Measurements from ENCODE around the gene DRC7. TPM values are rescaled to one million over a fixed set of nuclear protein-coding genes. Genes with fewer than 3 reads are reported as not detected.

Gene DRC7
- total RNA-seq, 1 experiment from 2014 or later: not detected

- DNase-seq: no peak
Observed at GRCh38 chr16:57730771-57731730, 36.4 kb downstream of the DRC7 start.

GRCh38 chr16:57732037-57732436 lies 37.4 kb downstream of the DRC7 start:
- no peaks in the 10 kb centered on the region for H3K36me3 ChIP-seq (ENCODE audit: low read depth, low read length)
- peaks cover 11% of the 10 kb centered on the region; the same call in 1 of the 2 replicates for H3K79me2 ChIP-seq (ENCODE audit: low read length)
- ATAC-seq: no peak
- H3K9me2 ChIP-seq (replicated peaks; ENCODE audit: low read length): no peaks in the 10 kb centered on the region
- H2AFZ ChIP-seq (ENCODE audit: low read length): no peak overlapping the region
- no peak overlapping the region for H3K9ac ChIP-seq (ENCODE audit: low read length)
- no TSS peak for BruUV-seq (replicated peaks)
- peaks cover 11% of the 10 kb centered on the region for H3K4me1 ChIP-seq (ENCODE audit: insufficient read depth, low read length)
- H3F3A ChIP-seq (ENCODE audit: low read length, unreplicated experiment): no peaks in the 10 kb centered on the region
- no peak overlapping the region for H3K4me2 ChIP-seq (ENCODE audit: low read length)
- POLR2A ChIA-PET (ENCODE audit: unreplicated experiment): no interaction called here
- CTCF ChIA-PET: no interaction called here
- no peaks in the 10 kb centered on the region for H3K27me3 ChIP-seq (ENCODE audit: low read length)
- H3K27ac ChIP-seq (ENCODE audit: low read length): no peak overlapping the region
- no peak overlapping the region for H3K4me3 ChIP-seq (ENCODE audit: low read length)
- DNase-seq: no peak
- no peaks in the 10 kb centered on the region for H3K9me3 ChIP-seq (ENCODE audit: low read length)
- intact Hi-C loops (cut with micrococcal nuclease): no loop called here
- TF ChIP-seq EZH2 (IDR thresholded peaks at IDR 0.05; ENCODE audit: low read length, unreplicated experiment) (no peak), CTCF (conservative IDR thresholded peaks at IDR 0.05; ENCODE audit: low read depth, low read length) (no peak), EZH2phosphoT487 (IDR thresholded peaks at IDR 0.05; ENCODE audit: borderline replicate concordance, low read length) (no peak)
- no peaks in the 10 kb centered on the region for H4K20me1 ChIP-seq (ENCODE audit: low read length)

More at GRCh38 chr16:57730771-57731730, 36.4 kb downstream of the DRC7 start:
- no peak overlapping the region for H3K9ac ChIP-seq (ENCODE audit: low read length)
- H4K20me1 ChIP-seq (ENCODE audit: low read length): no peaks in the 10 kb centered on the region
- no peak overlapping the region for H2AFZ ChIP-seq (ENCODE audit: low read length)
- intact Hi-C loops (cut with micrococcal nuclease): no loop called here
- H3K4me3 ChIP-seq (ENCODE audit: low read length): no peak overlapping the region
- 0 out of 2 replicates have a peak, but pooled peaks cover 6% of the 10 kb centered on the region for H3K79me2 ChIP-seq (ENCODE audit: low read length)
- H3F3A ChIP-seq (ENCODE audit: low read length, unreplicated experiment): no peaks in the 10 kb centered on the region
- H3K27ac ChIP-seq (ENCODE audit: low read length): no peak overlapping the region
- peaks cover 7% of the 10 kb centered on the region; the same call in 1 of the 2 replicates for H3K4me1 ChIP-seq (ENCODE audit: insufficient read depth, low read length)
- no peaks in the 10 kb centered on the region for H3K9me2 ChIP-seq (replicated peaks; ENCODE audit: low read length)
- ATAC-seq: no peak
- ChIA-PET CTCF (no interaction called here), POLR2A (ENCODE audit: unreplicated experiment) (no interaction called here)
- no TSS peak for BruUV-seq (replicated peaks)
- H3K27me3 ChIP-seq (ENCODE audit: low read length): no peaks in the 10 kb centered on the region
- H3K36me3 ChIP-seq (ENCODE audit: low read depth, low read length): no peaks in the 10 kb centered on the region
- TF ChIP-seq EZH2 (IDR thresholded peaks at IDR 0.05; ENCODE audit: low read length, unreplicated experiment): no peak
- TF ChIP-seq CTCF (conservative IDR thresholded peaks at IDR 0.05; ENCODE audit: low read depth, low read length): no peak
- TF ChIP-seq EZH2phosphoT487 (IDR thresholded peaks at IDR 0.05; ENCODE audit: borderline replicate concordance, low read length): no peak
- H3K9me3 ChIP-seq (ENCODE audit: low read length): no peaks in the 10 kb centered on the region
- no peak overlapping the region for H3K4me2 ChIP-seq (ENCODE audit: low read length)

- H3K9ac ChIP-seq (ENCODE audit: low read length): no peak overlapping the region
- no peaks in the 10 kb centered on the region for H3K36me3 ChIP-seq (ENCODE audit: low read depth, low read length)
- ATAC-seq: no peak
- peaks cover 15% of the 10 kb centered on the region; the same call in 1 of the 2 replicates for H3K79me2 ChIP-seq (ENCODE audit: low read length)
- ChIA-PET CTCF (no interaction called here), POLR2A (ENCODE audit: unreplicated experiment) (no interaction called here)
- no peak for DNase-seq
- H3K9me2 ChIP-seq (replicated peaks; ENCODE audit: low read length): no peaks in the 10 kb centered on the region
- H3K27me3 ChIP-seq (ENCODE audit: low read length): no peaks in the 10 kb centered on the region
- peaks cover 14% of the 10 kb centered on the region for H3K4me1 ChIP-seq (ENCODE audit: insufficient read depth, low read length)
- no peak overlapping the region for H3K4me3 ChIP-seq (ENCODE audit: low read length)
- TF ChIP-seq CTCF (conservative IDR thresholded peaks at IDR 0.05; ENCODE audit: low read depth, low read length) (no peak), EZH2 (IDR thresholded peaks at IDR 0.05; ENCODE audit: low read length, unreplicated experiment) (no peak), EZH2phosphoT487 (IDR thresholded peaks at IDR 0.05; ENCODE audit: borderline replicate concordance, low read length) (no peak)
- no TSS peak for BruUV-seq (replicated peaks)
- H3K27ac ChIP-seq (ENCODE audit: low read length): no peak overlapping the region
- no peak overlapping the region for H2AFZ ChIP-seq (ENCODE audit: low read length)
- H3K9me3 ChIP-seq (ENCODE audit: low read length): no peaks in the 10 kb centered on the region
- no peaks in the 10 kb centered on the region for H3F3A ChIP-seq (ENCODE audit: low read length, unreplicated experiment)
- no peak overlapping the region for H3K4me2 ChIP-seq (ENCODE audit: low read length)
- H4K20me1 ChIP-seq (ENCODE audit: low read length): no peaks in the 10 kb centered on the region
- intact Hi-C loops (cut with micrococcal nuclease): no loop called here
Observed at GRCh38 chr16:57732714-57733113, 38.1 kb downstream of the DRC7 start.

Measured in PC-3 (cell line).